Fibroblast of skin of abdomen (primary cell): ENCODE results near the gene FBP1.

Experiments
- DNase-seq: peaks from one replicate; pipeline ENCODE4 v3.0.0-alpha.2; 2013

FBP1 gene

GRCh38 chr9:94656200-94656599 lies 16.9 kb upstream of the FBP1 start:
- DNase-seq = no peak

GRCh38 chr9:94655739-94656138 lies 16.4 kb upstream of the FBP1 start:
- DNase-seq = no peak

GRCh38 chr9:94654165-94654894 lies 15.0 kb upstream of the FBP1 start:
- DNase-seq = no peak

- DNase-seq = no peak
Measured at GRCh38 chr9:94650949-94651348, 11.6 kb upstream of the FBP1 start.

- DNase-seq = peak; percentile 53
Measured at GRCh38 chr9:94649100-94649819, 9.9 kb upstream of the FBP1 start.

- DNase-seq = no peak
Measured at GRCh38 chr9:94648185-94648584, 8.9 kb upstream of the FBP1 start.

GRCh38 chr9:94645901-94646300 lies 6.6 kb upstream of the FBP1 start:
- DNase-seq = no peak

- DNase-seq = no peak
Measured at GRCh38 chr9:94644543-94644942, 5.2 kb upstream of the FBP1 start.

GRCh38 chr9:94643741-94644140 lies 4.4 kb upstream of the FBP1 start:
- no peak for DNase-seq

- DNase-seq = no peak
Measured at GRCh38 chr9:94643176-94643575, 3.9 kb upstream of the FBP1 start.

- no peak for DNase-seq
Measured at GRCh38 chr9:94642501-94642900, 3.2 kb upstream of the FBP1 start.

GRCh38 chr9:94639999-94640376 lies 670 bp upstream of the FBP1 start:
- no peak for DNase-seq

GRCh38 chr9:94638335-94639060 lies 820 bp downstream of the FBP1 start:
- DNase-seq = no peak

GRCh38 chr9:94632737-94633136 lies 6.6 kb downstream of the FBP1 start:
- DNase-seq = no peak

GRCh38 chr9:94631599-94631998 lies 7.7 kb downstream of the FBP1 start:
- no peak for DNase-seq

GRCh38 chr9:94630833-94631232 lies 8.5 kb downstream of the FBP1 start:
- DNase-seq = no peak

- DNase-seq = no peak
Measured at GRCh38 chr9:94630281-94630680, 9.0 kb downstream of the FBP1 start.

- DNase-seq = no peak
Measured at GRCh38 chr9:94627287-94627686, 12.0 kb downstream of the FBP1 start.

GRCh38 chr9:94625835-94626234 lies 13.5 kb downstream of the FBP1 start:
- no peak for DNase-seq

- no peak for DNase-seq
Measured at GRCh38 chr9:94624629-94625028, 14.7 kb downstream of the FBP1 start.

GRCh38 chr9:94623253-94623652 lies 16.1 kb downstream of the FBP1 start:
- DNase-seq = no peak

- no peak for DNase-seq
Measured at GRCh38 chr9:94622087-94622800, 17.1 kb downstream of the FBP1 start.

- DNase-seq = no peak
Measured at GRCh38 chr9:94619026-94619425, 20.3 kb downstream of the FBP1 start.
